AG10803 (cell line): ENCODE data around the gene RCVRN.

Source experiments
- DNase-seq: peaks from one replicate; pipeline ENCODE4 v3.0.0; 2010; ENCODE audit warnings: low read depth
- H3K4me3 ChIP-seq: 2 replicates; pipeline ENCODE4 v1.5.1; 2011; ENCODE audit warnings: mild to moderate bottlenecking, low read length, control low read depth
- CTCF ChIP-seq: conservative IDR thresholded peaks from 2 replicates; pipeline ENCODE4 v1.5.1; 2011; ENCODE audit warnings: mild to moderate bottlenecking, low read length, control low read depth, inconsistent platforms

The RCVRN gene

GRCh38 chr17:9907131-9907530, 2.1 kb upstream of the RCVRN start:
- no peak overlapping the region for H3K4me3 ChIP-seq
- DNase-seq, result no peak
- no peak for TF ChIP-seq CTCF

GRCh38 chr17:9906616-9907015, 1.5 kb upstream of the RCVRN start:
- H3K4me3 ChIP-seq, result no peak overlapping the region
- TF ChIP-seq CTCF, result no peak
- no peak for DNase-seq

- peak; percentile 16 for DNase-seq
- TF ChIP-seq CTCF, result peak; percentile 59
- no peak overlapping the region for H3K4me3 ChIP-seq
These were observed 831 bp upstream of the RCVRN start for GRCh38 chr17:9905902-9906301.

- no peak for TF ChIP-seq CTCF
- no peak overlapping the region for H3K4me3 ChIP-seq
- DNase-seq, result no peak
These were observed 594 bp downstream of the RCVRN start for GRCh38 chr17:9904277-9905077.

GRCh38 chr17:9902120-9902519, 3.0 kb downstream of the RCVRN start:
- DNase-seq, result peak; percentile 56
- TF ChIP-seq CTCF, result no peak
- no peak overlapping the region for H3K4me3 ChIP-seq

- H3K4me3 ChIP-seq, result peak overlapping the region; percentile 41
- TF ChIP-seq CTCF, result no peak
- DNase-seq, result peak; percentile 89
These were observed 4.3 kb downstream of the RCVRN start for GRCh38 chr17:9900784-9901183.

GRCh38 chr17:9900044-9900594, 5.0 kb downstream of the RCVRN start:
- peak; percentile 48 for TF ChIP-seq CTCF
- DNase-seq, result peak; percentile 80

More at GRCh38 chr17:9900044-9900594, 5.0 kb downstream of the RCVRN start:
- H3K4me3 ChIP-seq, result peak overlapping the region; percentile 2; the same call in 1 of the 2 replicates
